Renal pelvis (tissue), 1 donor: ENCODE measurements around the gene C17orf114.
"Not testable (repeated sequence)": the region's sequence is repeated elsewhere in the genome, so short reads cannot be mapped to it uniquely, and the experiment has no call there.

Source experiments
- DNase-seq: peaks from one replicate; pipeline ENCODE4 v3.0.0-alpha.2; 2013

Gene C17orf114

DNA sequence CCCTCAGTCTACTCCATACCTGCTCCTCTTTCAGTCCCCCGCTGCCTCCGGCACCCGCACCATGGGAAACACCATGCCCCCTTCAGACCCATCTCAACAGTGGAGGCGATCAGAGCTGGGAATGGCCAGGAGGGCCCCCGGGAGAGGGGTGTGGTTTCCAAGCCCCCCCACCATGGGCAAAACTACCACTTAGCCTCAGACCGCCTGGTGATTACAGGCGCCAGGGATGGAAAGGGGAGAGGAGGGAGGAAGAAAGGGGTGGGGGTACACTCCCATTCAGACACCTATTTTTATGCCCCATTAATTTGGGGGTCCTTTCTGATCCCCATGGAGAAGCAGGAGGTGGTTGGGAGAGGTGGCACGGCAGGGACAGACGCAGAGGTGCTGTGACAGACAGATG lies at the start of gene C17orf114:
TSS of gene C17orf114 (minus strand) at position 101 of the 400 bp plus-strand sequence.
- no peak for DNase-seq

DNA sequence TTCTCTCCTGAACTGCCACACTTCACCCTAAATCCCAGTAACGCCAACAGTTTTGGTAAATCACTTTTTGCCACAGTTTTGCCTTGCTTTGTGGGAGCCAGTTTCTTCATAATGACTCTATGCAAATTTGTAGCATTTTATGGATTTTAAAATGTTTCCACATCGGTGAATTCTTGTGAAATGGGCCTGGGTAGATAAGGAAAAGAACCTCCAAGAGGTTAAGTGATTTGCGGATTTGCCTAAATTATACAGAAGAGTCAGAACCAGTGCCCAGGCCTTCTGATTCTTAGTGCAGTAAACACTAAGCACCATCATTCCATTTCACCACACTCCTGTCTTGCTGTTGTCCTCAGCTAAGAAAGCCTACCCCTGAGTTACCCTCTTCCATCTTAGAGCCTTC lies 49.0 kb upstream of the C17orf114 start:
- no peak for DNase-seq

DNA sequence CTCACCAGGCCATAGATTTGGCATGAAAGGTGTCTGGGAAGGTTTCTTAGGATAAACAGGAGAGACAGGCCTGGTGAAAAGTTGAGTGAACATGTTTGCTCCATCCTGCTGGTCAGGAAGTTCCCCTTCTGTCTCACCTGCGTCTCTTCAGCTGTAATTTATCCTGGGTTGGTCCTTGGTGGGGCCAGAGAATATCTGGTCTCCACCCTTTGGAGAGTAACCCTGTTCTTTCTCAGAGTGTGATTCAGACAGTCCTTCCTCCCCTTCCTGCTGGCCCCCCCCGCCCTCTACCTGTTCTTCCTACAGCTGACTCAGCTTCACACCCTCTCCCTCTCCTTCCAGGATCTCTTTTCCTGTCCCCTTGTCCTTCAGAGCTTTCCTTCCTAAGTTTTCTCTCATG lies 48.1 kb upstream of the C17orf114 start:
- no peak for DNase-seq

DNA sequence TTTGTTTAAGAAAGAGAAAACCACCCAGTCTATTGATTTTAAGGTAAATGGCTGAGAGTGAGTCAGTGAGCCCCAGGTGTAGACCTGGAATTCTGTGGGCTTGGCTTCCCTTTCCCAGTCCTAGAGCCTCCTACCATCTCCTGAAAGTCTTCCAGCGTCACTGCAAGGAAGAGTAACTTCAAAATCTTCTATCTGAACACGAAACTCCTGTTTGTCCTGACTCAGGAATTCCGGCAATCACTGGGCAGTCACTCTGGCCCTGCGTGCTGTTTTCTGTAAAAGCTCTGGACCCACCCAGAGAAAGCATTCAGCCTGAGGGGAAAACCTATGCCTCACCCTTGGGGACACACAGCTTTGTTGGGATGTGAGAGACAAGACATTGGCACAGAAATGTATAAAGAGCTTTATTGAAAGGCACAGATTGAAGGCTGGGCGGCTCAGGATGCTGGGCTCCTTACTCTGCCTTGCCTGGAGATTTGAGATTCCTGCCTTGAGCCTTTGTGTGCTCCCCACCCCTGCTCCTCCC lies 46.9 kb upstream of the C17orf114 start:
- DNase-seq, result no peak

DNA sequence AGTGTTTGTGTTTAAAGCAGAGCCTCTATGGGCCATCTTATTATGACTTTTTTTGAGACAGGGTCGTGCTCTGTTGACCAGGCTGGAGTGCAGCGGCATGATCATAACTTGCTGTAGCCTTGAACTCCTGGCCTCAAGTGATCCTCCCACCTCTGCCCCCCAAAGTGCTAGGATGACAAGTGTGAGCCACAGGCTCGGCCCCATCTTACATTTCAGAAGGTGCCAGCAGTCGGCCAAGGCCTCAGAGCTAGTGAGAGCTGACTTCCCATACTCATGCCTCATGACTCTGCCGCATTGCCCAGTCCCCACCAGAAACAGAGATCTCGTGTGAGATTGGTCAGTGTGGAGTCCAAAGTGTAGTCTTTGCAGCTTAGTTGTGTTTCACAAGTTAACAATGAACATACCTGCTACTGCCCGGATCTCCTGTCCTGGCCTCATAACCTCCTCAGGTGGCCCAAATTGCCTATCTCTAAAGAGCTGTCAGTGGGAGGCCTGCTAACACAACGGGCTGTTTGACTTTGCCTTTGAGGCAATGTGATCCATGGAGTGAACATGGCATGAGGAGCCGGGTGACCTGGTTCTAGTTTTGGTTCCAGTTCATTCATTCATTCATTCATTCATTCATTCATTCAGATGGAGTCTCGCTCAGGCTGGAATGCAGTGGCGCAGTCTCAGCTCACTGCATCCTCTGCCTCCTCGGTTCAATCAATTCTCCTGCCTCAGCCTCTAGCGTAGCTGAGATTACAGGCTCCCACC lies 44.7 kb upstream of the C17orf114 start:
- no peak for DNase-seq

DNA sequence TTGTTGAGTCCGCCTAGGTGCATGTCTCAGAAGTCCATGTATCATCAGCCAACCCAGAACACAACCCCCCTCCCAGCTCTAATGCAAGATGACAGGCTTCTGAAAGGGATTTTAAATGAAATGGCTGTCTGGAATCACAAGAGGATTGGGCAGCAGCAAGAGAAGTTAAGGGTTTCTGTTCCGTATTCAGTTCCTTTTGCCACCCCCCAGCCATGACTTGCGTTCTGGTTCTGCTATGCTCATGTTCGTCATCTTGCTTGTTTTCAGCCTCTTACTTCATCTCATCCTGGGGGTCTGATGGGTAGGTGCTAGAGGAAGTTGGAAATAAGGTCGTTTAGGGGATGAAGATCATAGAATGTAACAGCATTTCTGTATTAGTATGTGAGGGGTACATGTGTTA lies 43.0 kb upstream of the C17orf114 start:
- no peak for DNase-seq

DNA sequence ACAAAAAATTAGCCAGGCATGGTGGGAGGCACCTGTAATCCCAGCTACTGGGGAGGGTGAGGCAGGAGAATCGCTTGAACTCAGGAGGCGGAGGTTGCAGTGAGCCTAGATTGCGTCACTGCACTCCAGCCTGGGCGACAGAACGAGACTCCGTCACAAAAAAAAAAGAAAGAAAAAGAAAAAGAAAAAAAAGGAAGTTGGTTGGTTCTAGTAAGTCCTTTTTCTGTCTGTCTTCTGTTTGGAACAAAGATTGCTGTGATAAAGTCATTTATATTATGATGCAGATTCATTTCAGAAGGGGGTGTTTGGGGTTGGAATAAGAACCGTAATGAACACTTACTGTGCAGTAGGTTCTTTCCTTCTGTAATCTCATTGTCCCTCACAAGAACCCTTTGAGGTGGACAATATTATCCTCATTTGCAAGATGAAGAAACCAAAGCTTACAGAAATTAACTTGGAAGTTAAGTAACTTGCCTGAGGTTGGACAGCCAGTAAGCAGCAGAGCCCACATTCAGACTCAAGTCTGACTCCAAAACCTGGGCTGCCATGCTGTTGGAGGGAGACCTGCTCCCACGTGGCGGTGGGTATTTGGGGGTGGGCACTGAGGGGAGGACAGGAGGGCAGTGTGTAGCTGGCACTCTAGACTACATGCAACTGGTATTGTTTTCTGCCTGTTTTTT lies 41.3 kb upstream of the C17orf114 start:
- DNase-seq, result no peak

DNA sequence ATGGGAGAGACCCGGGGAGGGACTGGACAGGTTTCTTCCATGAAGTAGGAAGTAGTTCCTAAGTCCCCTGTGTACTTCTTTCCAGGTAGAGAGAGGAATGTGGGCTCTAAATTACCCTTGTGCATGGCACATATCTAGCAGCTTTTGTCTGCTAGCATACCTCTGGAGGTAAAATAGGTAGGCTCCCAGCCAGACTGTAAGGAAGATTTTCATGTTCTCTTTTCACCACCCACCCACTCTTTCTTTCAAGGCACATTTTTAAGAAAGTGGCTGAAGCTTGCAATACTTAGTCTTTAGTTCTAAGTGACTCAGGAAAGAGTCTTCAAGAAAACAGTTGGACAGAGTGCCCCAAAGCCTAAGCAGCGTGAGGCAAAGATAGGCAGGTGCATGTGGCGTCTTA lies 40.2 kb upstream of the C17orf114 start:
- DNase-seq, result no peak

DNA sequence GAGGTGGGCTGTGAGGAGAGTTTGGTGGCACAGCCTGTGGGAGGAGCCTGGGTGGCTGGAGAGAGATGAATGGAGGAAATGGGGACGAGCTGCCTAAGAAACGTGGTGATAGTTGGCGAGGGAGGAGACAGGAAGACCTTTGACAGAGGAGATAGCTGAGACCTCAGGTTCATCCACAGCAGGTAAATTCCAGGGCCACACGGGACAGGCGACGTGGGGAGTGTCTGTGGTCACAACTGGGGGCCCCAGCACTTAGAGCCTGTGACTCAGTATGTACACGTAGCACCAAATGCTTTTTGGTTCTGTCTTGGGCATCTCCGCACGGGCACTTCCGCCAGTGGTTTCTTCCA lies 38.7 kb upstream of the C17orf114 start:
- no peak for DNase-seq

DNA sequence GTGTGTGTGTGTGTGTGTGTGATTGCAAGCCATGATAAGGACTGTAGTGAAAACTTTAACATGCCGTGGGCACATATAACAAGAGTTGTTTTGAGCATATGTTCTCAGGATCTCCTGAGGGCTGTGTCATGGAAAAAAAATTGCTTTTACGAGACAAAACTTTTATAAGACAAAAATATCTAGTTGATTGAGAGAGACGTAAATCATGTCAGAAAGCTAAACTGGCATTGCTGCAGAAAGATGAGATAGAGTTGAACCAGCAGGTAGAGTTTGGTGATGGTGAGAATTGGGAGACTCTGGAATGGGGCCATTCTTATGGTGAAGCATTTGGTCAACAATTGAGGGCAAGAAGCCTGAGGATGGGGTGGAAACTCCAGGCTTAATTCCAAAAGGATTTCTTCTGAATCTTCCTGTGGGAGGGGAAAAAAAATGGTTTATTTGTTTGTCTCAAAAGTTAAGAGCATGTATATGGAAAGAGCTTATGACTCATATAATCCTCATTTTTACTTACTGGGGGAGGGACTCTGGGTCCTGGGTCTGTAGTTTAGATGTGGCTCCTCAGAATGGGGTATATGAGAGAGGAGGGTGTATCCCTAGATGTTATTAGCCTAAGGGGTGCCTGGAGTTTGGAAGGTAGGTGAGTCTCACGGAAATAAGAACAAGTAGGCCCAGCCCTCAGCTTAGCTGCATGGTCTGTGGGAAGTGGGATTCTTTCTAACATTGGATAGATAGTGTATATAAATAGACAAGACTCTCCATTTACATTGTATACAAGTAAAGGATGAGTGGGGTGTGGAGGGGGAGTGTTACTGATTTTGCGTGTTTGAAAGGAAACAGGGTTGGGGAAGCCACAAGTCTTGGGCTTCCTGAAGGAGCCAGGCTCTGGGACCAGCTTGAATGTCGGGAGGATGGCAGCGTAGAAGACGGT lies 38.1 kb upstream of the C17orf114 start:
- no peak for DNase-seq

DNA sequence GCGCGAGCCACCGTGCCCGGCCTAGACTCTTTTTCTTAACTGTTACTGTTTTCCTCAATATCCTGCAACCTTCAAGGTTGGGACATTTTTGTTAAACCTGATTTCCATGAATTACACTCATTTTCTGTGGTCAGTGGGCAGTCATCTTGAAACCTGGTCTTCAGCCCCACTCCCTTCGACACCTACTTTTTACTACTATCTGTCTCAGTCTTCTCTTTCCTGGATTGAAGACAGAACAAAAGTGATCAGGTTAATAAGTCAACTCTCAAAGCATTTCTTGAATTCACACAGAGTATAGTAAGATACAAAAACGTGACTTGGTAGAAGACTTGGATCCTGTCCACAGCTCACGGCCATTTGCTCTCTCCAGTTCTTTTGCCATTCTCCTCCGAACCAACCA lies 37.1 kb upstream of the C17orf114 start:
- DNase-seq, result no peak

DNA sequence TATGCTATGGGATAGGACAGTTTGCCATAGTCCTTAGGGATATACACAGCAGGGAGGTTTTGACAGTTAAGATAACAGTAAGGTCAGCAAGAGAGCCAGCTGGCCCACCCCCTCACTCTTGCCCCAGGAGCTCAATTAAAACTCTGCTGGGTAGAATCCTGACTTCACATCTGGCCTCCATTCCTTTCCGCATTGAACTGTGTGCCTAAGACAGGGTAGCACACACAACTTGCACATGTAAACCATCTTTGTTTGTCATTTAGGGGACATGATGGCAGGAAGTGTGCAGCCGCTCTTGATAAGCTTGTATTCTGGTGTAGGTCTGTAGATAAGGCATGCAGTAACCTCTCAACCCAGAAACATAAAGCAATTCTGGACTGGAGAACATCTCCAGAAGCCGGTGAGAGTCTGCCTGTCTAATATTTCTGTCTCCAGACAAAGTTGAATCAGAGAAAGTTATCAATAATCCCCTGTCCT lies 36.2 kb upstream of the C17orf114 start:
- DNase-seq, result no peak

DNA sequence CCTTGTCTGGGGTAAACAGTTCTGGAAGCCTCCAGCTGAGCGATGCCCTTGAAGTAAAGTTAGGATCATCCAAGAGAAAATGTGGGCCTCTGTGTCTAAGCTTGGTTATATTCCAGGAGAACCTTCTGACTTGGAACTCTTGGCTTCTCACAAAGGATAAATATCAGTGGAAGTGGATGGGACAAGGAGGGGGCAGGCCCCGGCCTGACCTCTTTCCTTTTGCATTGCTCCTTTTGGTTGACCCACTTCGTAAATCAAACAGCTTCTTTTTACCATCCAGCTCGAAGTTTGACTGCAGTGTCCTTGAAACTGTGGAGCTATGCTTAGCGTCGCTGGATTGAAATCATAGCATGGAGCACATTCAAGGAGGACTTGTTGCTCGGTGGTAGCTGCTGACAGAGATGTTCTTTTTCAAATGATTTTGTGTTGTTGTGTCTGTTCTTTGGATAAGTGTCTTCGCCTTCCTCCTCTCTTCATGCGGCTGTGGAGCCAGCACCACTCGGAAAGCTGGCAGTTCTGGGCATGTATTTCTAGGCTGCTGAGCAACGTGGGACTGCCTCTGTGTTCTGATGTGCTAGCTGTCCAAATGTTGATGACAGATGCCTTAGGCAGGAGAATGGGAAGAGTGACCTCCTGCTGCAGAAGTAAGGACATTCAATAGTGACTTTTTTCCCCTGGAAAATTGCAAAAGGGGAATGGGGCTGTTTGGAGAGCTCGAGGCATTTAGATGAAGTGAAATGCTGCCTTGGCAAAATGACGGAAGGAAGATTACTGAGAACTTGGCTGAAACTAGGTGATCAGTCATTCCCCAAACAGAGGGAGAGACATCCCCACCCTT lies 35.6 kb upstream of the C17orf114 start:
- no peak for DNase-seq

DNA sequence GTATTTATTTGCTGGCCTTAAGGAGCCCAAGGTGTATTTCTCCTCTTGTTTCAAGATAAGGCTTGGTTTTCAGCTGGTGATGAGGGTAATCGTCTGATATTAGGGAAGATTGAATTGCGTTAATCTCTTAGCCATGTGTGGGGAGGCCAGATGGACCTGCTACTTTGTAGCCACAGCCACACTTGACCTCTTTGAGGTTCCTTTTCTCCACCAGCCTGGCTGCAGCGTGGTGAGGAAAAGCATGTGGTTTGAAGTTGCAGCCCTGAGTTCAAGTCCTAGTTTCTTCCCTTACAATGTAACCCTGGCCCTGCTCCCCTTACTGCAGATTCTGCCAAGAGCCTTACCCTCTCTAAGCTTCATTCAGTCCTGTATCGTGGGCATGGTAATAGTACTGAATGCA lies 34.1 kb upstream of the C17orf114 start:
- DNase-seq, result no peak

DNA sequence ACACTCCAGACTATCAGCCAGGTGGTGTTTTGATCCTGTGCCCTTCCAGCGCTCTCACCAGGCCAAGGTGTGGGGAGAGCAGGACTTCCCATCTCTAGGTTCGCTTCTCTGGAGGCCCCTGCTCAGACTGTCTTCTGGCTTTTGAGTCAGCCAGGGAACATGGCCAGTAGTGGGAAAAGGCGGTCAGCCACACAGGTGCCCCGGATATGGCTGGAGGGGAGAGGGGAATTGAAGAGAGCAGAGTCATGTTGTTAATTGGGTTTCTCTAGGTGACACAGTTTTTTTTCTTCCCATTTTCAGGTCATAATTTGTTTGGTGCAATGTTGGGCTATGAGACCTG lies 32.5 kb upstream of the C17orf114 start:
- no peak for DNase-seq

DNA sequence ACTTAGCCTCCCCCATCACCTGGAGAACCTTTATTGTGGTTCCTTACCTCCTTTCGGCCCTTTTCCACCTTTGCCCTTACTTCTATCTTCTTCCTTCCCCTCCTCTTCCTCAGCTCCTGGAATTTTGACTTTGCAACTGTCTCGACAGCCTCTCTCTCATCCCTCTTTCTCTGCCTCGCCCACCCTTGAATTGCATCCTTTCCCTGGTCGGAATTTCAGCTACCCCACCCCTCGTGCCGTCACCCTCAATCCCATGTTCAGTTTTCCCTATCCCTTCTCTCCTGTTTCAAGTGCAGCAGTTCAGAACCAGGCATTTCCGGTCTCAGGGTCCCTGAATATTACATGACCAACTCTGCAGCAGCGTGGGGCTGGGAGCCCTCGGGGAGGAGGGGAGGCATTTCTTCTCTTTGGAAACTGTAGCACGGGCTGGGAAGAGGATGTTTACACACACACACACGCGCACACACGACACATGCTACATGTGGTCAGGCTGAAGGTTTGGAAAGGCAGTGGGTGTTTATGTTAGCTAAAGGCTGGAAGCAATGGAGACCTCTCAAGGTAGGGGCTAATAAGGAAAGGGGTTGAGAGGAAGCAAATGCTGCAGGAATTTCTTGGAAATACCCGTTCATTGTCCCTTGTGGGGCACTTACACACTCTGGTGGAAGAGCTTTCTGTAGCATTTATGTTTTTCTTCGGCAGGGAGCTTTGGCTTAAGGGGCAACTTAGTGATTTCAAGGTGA lies 32.0 kb upstream of the C17orf114 start:
- peak; percentile 80 for DNase-seq

DNA sequence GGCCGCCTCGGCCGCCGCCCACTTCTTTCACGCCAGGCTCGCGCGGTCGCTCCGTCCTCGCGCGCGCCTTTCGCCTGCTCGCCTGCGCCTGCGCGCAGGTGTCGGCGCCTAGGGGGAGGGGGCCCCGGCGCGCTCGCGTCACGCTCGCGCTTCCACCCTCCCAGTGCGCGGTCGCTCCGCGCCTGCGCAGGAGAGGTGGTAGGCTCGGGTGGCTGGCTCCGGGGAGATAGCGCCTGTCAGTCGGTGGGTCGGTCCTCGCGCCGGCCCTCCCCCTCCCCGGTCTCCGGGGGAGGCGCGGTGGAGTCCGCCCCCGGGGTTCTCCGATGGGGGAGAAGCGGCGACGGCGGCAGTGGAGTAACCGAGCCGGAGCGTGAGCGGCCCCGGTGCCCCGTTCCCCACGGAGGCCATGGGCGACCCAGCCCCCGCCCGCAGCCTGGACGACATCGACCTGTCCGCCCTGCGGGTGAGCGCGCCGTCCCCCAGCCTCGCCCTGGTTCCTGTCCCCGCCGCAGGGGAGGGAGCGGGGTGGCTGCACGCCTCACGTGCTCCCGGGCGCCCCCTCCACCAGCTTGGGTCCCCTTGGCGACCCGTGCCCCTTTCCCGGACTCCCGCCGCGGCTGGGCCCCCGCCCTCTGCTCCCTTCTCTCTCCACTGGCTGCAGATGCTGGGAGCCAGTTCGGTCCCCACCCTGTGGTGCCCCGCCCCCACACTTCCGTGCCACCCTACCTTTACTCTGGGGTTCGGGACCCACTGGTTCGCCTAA lies 31.2 kb upstream of the C17orf114 start, which contains the start of gene MINK1:
TSS of gene MINK1 (plus strand) at position 163 of the 763 bp plus-strand sequence. CDS start at position 407, 244 bp downstream.
- peak; percentile 94 for DNase-seq

DNA sequence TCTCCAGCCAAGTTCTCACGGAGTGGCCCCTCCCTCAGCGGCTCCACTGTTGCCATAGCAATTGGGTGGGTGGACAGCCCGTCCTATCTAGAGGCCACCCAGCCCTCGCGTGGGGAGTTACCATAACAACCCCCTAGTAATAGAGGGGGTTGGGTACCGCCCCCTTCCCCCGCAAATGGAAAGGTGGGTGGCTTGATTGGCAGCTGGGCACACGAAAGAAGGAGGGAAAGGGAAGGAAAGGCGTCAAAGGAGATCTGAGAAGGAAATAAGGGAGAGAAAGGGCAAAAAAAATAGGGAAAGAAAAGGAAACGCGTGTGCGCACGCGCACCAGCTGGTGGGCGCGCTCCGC lies 30.7 kb upstream of the C17orf114 start:
- DNase-seq, result not testable (repeated sequence)

DNA sequence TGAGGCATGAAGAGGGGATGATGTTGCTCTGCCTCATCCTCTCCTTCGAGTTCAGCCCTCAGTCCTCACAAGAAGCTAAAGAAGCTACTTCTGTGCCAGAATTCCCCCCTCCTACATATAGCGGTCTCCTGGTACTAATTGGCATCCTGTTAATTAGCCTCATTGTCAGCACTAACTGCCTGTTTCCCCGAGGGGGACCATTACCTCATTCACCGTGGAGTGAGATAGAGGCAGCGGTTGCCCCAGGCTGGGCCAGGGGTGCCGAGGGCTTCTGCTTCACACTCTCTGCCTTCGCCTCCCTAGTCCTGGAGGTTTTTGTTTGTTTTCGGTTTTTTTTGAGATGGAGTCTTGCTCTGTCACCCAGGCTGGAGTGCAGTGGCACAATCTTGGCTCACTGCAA lies 25.3 kb upstream of the C17orf114 start:
- no peak for DNase-seq
